ENCODE results near the gene ZNF526.
A peak's percentile ranks its signal among the peaks of the same experiment; 100 is the strongest.

ZNF526 gene

GRCh38 chr19:42208612-42209011, 11.5 kb upstream of the ZNF526 start:
- H3K27me3 ChIP-seq (ENCODE audit: insufficient read depth, poor library complexity, severe bottlenecking): no peaks in the 10 kb centered on the region
- peak overlapping the region; percentile 57 for H3K27ac ChIP-seq (replicated peaks)
- DNase-seq (ENCODE audit: low read depth in 1 of 2, low spot score in 1 of 2): no peak
- TF ChIP-seq CTCF (IDR thresholded peaks at IDR 0.05; ENCODE audit: insufficient read depth, low read length): no peak
- no peak for TF ChIP-seq POLR2AphosphoS5 (IDR thresholded peaks at IDR 0.05; ENCODE audit: low read depth)
- no peak for TF ChIP-seq SPI1 (IDR thresholded peaks at IDR 0.05; ENCODE audit: borderline replicate concordance, low read depth)
- no peak for TF ChIP-seq REST (IDR thresholded peaks at IDR 0.05; ENCODE audit: insufficient replicate concordance, low read depth)
- no peak for TF ChIP-seq GABPA (IDR thresholded peaks at IDR 0.05; ENCODE audit: low read depth)
- no peak overlapping the region for H3K4me3 ChIP-seq (replicated peaks; ENCODE audit: insufficient read depth, low read length)

GRCh38 chr19:42212886-42213285, 7.2 kb upstream of the ZNF526 start:
- TF ChIP-seq CTCF (IDR thresholded peaks at IDR 0.05; ENCODE audit: insufficient read depth, low read length) (no peak), SPI1 (IDR thresholded peaks at IDR 0.05; ENCODE audit: borderline replicate concordance, low read depth) (no peak), GABPA (IDR thresholded peaks at IDR 0.05; ENCODE audit: low read depth) (no peak), POLR2AphosphoS5 (IDR thresholded peaks at IDR 0.05; ENCODE audit: low read depth) (no peak), REST (IDR thresholded peaks at IDR 0.05; ENCODE audit: insufficient replicate concordance, low read depth) (no peak)
- Histone ChIP-seq H3K27ac (replicated peaks) (no peak overlapping the region), H3K27me3 (ENCODE audit: insufficient read depth, poor library complexity, severe bottlenecking) (no peaks in the 10 kb centered on the region), H3K4me3 (replicated peaks; ENCODE audit: insufficient read depth, low read length) (no peak overlapping the region)
- no peak for DNase-seq (ENCODE audit: low read depth in 1 of 2, low spot score in 1 of 2)

- Histone ChIP-seq H3K27ac (replicated peaks) (no peak overlapping the region), H3K4me3 (replicated peaks; ENCODE audit: insufficient read depth, low read length) (no peak overlapping the region), H3K27me3 (ENCODE audit: insufficient read depth, poor library complexity, severe bottlenecking) (no peaks in the 10 kb centered on the region)
- DNase-seq (ENCODE audit: low read depth in 1 of 2, low spot score in 1 of 2): no peak
- TF ChIP-seq REST (IDR thresholded peaks at IDR 0.05; ENCODE audit: insufficient replicate concordance, low read depth) (no peak), SPI1 (IDR thresholded peaks at IDR 0.05; ENCODE audit: borderline replicate concordance, low read depth) (no peak), CTCF (IDR thresholded peaks at IDR 0.05; ENCODE audit: insufficient read depth, low read length) (no peak), POLR2AphosphoS5 (IDR thresholded peaks at IDR 0.05; ENCODE audit: low read depth) (no peak), GABPA (IDR thresholded peaks at IDR 0.05; ENCODE audit: low read depth) (no peak)
Measured at GRCh38 chr19:42214810-42215485, 5.2 kb upstream of the ZNF526 start.
